ENCODE data around the gene OGFOD2.

The OGFOD2 gene

GRCh38 chr12:122986258-122986871, 11.3 kb downstream of the OGFOD2 start:
- Histone ChIP-seq H3K4me3 (replicated peaks; ENCODE audit: low read depth, low read length) (no peak overlapping the region), H3K36me3 (ENCODE audit: control insufficient read depth, insufficient read depth, low read length) (peaks cover 8% of the 10 kb centered on the region), H3K27me3 (replicated peaks; ENCODE audit: control insufficient read depth, insufficient read depth, low read length) (no peaks in the 10 kb centered on the region; the same call in 1 of the 2 replicates)
- TF ChIP-seq, protein P1, sequence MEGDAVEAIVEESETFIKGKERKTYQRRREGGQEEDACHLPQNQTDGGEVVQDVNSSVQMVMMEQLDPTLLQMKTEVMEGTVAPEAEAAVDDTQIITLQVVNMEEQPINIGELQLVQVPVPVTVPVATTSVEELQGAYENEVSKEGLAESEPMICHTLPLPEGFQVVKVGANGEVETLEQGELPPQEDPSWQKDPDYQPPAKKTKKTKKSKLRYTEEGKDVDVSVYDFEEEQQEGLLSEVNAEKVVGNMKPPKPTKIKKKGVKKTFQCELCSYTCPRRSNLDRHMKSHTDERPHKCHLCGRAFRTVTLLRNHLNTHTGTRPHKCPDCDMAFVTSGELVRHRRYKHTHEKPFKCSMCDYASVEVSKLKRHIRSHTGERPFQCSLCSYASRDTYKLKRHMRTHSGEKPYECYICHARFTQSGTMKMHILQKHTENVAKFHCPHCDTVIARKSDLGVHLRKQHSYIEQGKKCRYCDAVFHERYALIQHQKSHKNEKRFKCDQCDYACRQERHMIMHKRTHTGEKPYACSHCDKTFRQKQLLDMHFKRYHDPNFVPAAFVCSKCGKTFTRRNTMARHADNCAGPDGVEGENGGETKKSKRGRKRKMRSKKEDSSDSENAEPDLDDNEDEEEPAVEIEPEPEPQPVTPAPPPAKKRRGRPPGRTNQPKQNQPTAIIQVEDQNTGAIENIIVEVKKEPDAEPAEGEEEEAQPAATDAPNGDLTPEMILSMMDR (IDR thresholded peaks at IDR 0.05; ENCODE audit: insufficient read depth, low read length, poor library complexity, severe bottlenecking) = no peak
- DNase-seq (ENCODE audit: extremely low read depth, insufficient read length) = no peak

- H3K4me3 ChIP-seq (replicated peaks; ENCODE audit: low read depth, low read length) = no peak overlapping the region
- TF ChIP-seq, protein P1 (IDR thresholded peaks at IDR 0.05; ENCODE audit: insufficient read depth, low read length, poor library complexity, severe bottlenecking) = no peak
- peaks cover 6% of the 10 kb centered on the region for H3K36me3 ChIP-seq (ENCODE audit: control insufficient read depth, insufficient read depth, low read length)
- DNase-seq (ENCODE audit: extremely low read depth, insufficient read length) = no peak
- H3K27me3 ChIP-seq (replicated peaks; ENCODE audit: control insufficient read depth, insufficient read depth, low read length) = no peaks in the 10 kb centered on the region; the same call in 1 of the 2 replicates
Measured at GRCh38 chr12:122987086-122987951, 12.3 kb downstream of the OGFOD2 start.

DNA sequence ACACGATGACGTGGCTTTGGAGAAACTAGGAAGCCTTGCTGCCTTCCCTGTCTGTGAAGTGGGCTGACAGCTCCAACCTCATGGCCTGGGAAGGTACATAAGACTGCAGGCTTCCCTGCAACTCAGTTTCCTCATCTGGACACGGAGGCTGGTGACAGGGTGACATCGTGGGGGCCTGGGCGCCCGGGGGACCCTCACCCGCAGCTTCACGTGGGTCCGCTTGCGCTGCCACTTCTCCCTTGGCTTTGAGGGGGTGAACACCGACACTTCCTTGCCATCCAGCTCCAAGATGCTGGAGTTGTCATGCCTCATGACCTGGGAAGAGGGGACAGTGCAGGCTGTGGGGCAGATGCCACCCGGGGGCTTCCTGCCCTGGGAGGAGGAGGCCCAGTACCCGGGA, 13.0 kb downstream of the OGFOD2 start:
- no peak for DNase-seq (ENCODE audit: extremely low read depth, insufficient read length)

GRCh38 chr12:122988612-122989212, 13.7 kb downstream of the OGFOD2 start:
- Histone ChIP-seq H3K36me3 (ENCODE audit: control insufficient read depth, insufficient read depth, low read length) (no peaks in the 10 kb centered on the region), H3K4me3 (replicated peaks; ENCODE audit: low read depth, low read length) (no peak overlapping the region), H3K27me3 (replicated peaks; ENCODE audit: control insufficient read depth, insufficient read depth, low read length) (no peaks in the 10 kb centered on the region; the same call in 1 of the 2 replicates)
- TF ChIP-seq, protein P1 (IDR thresholded peaks at IDR 0.05; ENCODE audit: insufficient read depth, low read length, poor library complexity, severe bottlenecking) = no peak
- DNase-seq (ENCODE audit: extremely low read depth, insufficient read length) = no peak

More for the DNA sequence above, 13.0 kb downstream of the OGFOD2 start:
- H3K4me3 ChIP-seq (replicated peaks; ENCODE audit: low read depth, low read length) = no peak overlapping the region
- H3K27me3 ChIP-seq (replicated peaks; ENCODE audit: control insufficient read depth, insufficient read depth, low read length) = no peaks in the 10 kb centered on the region; the same call in 1 of the 2 replicates
- TF ChIP-seq, protein P1 (IDR thresholded peaks at IDR 0.05; ENCODE audit: insufficient read depth, low read length, poor library complexity, severe bottlenecking) = no peak
- peaks cover 2% of the 10 kb centered on the region for H3K36me3 ChIP-seq (ENCODE audit: control insufficient read depth, insufficient read depth, low read length)

DNA sequence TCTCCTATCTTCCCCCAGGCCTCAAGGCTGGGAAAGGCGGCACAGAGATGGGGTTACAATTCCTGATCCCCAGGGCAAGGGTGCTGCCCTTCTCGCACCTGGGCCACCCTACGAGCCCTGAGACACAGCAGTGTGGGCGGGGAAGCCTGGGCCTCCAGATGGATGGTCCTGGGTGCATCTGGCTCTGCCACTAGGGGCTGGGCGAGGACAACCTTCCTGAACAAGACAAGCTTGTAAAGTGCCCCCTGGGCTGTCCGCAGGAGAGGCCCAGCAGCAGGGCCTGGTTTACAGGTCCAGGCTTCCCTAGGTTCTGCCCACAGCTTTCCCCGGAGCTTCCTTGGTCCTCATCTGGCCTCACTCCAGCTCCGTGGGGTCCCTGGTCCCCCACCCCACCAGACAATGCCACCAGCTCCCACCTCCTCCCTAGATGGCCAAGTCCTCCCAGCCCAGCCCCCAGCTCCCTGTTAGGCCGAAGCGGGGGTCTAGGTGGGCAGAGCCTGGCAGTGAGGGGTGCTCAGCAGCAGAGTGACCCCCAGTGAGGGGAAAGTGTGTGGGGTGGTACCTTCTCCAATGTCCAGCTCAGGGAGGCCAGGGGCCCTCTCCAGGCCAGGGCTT, 14.3 kb downstream of the OGFOD2 start:
- no peak for DNase-seq (ENCODE audit: extremely low read depth, insufficient read length)
- no peaks in the 10 kb centered on the region for H3K36me3 ChIP-seq (ENCODE audit: control insufficient read depth, insufficient read depth, low read length)
- H3K27me3 ChIP-seq (replicated peaks; ENCODE audit: control insufficient read depth, insufficient read depth, low read length) = no peaks in the 10 kb centered on the region; the same call in 1 of the 2 replicates
- TF ChIP-seq, protein P1 (IDR thresholded peaks at IDR 0.05; ENCODE audit: insufficient read depth, low read length, poor library complexity, severe bottlenecking) = no peak
- H3K4me3 ChIP-seq (replicated peaks; ENCODE audit: low read depth, low read length) = no peak overlapping the region

Measured in GM06990 (cell line).